OCI-LY3 (cell line): ENCODE data around the gene HCAR2.

Experiments used
- EZH2phosphoT487 ChIP-seq: fragments of 200-600 bp; shearing (Covaris generic); IDR thresholded peaks from 2 replicates; pipeline ENCODE4 v1.6.1; 2018; ENCODE audit warnings: antibody characterized with exemption, mixed run types, low read depth
- TF ChIP-seq, protein P1 (sequence below): fragments of 200-600, 300-600 bp; sonication (generic); IDR thresholded peaks from 2 replicates; pipeline ENCODE4 v1.5.1; 2014; ENCODE audit warnings: antibody characterized with exemption, low read length, low read depth

DNA sequence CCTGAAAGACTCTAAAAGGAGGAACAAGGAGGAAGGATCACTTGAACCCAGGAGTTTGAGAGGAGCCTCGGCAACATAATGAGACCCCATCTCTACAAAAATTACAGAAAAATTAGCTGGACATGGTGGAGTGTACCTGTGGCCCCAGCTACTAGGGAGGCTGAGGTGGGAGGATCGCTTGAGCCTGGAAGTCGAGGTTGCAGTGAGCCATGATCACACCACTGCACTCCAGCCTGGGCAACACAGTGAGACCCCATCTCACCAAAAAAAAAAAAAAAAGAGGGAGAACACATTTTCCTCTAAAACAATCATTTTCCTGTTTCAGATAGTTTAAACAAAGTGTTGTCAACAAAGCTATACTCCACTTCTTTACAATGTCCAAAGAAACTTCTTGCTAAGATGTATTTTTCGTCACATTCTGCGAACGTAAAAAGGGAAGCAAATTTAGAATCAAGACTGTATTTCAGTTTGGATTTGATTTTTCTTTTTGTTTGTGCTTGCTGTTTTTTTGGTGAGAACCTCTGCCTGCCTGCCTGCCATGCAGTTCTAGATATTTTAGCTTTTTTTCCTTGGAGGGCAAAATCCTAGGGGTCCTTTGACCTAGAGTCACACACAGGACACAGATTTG is 22.4 kb upstream of the HCAR2 start:
- TF ChIP-seq, protein P1, sequence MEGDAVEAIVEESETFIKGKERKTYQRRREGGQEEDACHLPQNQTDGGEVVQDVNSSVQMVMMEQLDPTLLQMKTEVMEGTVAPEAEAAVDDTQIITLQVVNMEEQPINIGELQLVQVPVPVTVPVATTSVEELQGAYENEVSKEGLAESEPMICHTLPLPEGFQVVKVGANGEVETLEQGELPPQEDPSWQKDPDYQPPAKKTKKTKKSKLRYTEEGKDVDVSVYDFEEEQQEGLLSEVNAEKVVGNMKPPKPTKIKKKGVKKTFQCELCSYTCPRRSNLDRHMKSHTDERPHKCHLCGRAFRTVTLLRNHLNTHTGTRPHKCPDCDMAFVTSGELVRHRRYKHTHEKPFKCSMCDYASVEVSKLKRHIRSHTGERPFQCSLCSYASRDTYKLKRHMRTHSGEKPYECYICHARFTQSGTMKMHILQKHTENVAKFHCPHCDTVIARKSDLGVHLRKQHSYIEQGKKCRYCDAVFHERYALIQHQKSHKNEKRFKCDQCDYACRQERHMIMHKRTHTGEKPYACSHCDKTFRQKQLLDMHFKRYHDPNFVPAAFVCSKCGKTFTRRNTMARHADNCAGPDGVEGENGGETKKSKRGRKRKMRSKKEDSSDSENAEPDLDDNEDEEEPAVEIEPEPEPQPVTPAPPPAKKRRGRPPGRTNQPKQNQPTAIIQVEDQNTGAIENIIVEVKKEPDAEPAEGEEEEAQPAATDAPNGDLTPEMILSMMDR: no peak
- no peak for TF ChIP-seq EZH2phosphoT487
